NCI-H2107 (cell line): ENCODE results near the gene EXOSC7.
"Not testable (repeated sequence)": the region's sequence is repeated elsewhere in the genome, so short reads cannot be mapped to it uniquely, and the experiment has no call there.

Experiments
- DNase-seq: peaks from one replicate; lab custom pipeline; 2025; lab: John Stamatoyannopoulos, UW

Gene EXOSC7

DNA sequence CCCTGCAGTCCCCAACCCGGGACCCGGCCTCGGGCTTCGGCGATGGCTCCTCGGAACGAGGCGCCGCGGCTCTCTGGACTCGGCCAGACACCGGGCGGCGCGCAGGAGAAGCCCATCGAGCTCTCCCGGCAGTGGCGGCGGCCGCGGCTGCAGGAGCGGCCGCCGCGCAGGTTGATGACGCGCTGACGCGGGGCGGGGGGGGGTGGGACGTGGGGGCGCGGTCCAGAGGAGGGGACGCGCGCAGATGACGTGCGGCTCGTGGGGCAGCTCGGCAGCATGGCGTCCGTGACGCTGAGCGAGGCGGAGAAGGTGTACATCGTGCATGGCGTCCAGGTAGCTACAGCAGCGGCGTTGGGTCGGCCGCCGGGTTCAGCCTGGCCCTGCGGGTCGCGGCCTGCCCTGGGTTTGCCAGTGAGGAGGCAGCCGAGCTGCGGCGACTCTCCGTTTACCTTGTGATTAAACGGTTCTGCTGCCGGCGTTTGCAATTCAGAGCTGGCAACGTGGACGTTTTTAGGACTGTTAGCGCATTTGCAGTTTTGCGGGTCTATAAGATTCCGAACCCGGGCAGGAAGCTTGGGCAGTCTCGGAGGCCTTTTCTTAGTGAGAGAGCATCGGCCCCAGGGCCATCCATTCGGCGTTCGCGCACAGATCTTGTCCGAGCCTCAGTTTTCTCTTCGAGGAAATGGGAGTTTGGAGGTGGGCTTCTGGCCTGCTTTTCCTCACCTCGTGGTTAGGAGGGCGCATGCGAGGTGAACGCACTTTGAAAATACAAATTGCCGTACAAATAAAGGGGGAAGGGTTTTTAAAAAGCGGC lies at the start of gene EXOSC7, which contains the start of gene ZDHHC3:
EXOSC7 (plus strand) TSS at position 243 of the 814 bp plus-strand sequence; CDS start at position 277, 34 bp downstream.
ZDHHC3 (minus strand) TSS at position 173 of the 814 bp plus-strand sequence. CDS start 16,738 bp downstream, outside the sequence.
- peak; percentile 66 for DNase-seq

DNA sequence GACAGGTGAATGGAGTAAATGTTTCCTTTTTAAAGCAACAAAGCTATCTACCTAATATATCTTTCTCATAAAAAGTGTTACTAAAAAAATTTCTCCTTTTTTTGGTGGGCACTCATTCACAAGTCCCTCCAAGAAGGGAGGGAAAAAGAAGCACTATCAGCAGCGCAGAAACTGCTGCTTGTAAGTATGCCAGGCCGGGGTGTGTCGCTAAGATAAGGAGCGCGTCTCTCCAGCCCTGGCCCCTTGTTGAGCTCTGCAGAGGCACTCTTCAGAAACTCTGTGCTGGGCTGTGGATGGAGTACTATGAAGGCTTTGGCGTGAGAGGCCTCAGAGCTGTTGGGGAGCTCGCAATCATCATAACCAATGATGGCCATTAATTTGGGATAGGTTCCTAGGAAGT lies 49.1 kb upstream of the EXOSC7 start:
- DNase-seq: no peak

DNA sequence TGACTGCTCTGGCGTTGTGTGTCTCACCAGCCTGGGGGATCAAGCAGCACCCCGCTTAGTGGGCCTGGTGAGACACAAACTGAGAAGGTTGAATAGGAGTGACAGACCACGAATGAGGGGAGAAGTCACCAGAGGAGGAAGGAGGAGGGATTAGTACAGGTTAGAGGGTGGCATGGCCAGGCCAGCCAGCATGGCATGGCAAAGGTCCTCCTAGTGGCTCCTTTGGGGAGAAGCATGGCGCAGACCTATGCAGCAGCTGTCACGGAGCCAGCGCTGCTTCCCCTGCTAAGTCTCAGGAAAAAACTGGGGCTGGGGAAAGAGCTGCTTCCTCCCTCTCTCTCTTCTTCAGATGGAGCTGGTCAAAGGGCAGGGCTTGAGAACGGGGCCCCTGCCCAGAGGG lies 48.7 kb upstream of the EXOSC7 start:
- no peak for DNase-seq

DNA sequence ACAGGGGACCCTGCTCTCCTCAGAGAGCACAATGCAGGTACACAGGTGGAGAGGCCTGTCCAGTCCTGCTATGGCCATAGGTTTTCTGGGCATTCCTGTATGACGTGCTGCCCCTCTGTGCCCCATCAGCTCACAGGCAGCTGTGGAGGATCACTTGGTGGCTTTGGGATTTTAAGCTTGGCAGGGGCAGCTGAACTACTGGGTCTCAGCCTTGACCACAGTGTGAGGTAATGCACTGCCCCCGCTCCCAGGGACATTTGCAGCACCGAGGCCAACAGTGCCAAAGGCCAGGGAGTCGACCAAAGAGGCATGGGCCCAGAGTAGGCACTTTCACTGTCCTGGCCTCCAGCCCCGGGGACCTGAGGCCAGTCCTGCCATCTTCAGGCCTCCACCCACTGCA lies 46.3 kb upstream of the EXOSC7 start:
- no peak for DNase-seq

DNA sequence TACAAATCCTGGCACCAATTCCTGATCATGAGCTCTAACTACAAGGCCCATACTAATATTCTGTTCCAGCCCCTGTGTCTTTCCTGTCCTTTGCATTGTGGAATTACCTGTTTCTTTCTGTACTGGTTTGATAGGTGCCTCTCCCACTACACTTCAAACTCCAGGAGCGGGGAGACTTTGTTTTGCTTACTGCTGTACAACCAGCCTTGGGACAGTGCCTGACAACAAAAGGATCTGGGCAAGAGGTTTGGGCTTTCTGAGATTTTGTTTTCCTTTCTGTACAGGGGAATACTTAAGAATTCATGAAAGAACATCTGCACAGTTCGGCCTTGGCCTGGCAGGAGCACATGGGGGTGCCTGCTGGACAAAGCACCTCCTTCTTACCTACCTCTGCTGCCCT lies 45.1 kb upstream of the EXOSC7 start:
- no peak for DNase-seq

DNA sequence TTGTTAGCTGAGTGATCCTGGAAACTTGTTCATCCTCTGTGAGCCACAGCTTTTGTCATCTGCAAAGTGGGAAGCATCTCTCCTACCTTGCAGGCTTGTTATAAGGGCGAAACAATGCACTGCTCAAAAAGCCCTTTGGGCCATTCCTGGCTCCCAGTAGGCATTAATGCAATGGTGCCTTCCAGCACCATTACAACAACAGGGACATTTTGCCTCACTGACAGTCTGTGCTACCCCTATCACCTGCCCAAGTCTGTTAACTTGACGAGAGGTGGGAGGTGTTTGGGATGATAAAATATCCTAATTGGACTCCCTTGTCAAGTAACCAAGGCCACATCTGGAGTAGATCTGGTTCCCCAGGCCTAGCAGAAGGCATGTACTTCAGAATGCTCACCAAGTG lies 44.3 kb upstream of the EXOSC7 start:
- no peak for DNase-seq

DNA sequence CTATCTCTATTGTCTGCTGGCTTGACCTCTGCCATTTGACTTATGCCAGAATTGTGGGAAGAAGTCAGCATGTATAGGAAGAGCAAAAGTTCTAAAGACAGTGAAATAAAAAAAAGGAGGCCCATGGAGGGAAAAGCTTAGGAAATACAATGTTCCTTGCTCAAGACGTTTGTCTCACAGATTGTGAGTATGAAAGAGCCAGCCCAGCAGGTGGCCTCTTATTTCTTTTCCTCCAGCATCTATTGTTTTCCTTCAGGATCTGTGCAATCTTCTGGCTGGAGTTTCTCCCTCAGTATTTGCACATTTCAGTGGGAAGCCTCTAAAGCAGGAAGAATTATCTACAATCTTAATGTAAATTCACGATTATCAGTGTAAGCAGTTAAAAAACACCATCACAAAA lies 43.8 kb upstream of the EXOSC7 start:
- DNase-seq: no peak

DNA sequence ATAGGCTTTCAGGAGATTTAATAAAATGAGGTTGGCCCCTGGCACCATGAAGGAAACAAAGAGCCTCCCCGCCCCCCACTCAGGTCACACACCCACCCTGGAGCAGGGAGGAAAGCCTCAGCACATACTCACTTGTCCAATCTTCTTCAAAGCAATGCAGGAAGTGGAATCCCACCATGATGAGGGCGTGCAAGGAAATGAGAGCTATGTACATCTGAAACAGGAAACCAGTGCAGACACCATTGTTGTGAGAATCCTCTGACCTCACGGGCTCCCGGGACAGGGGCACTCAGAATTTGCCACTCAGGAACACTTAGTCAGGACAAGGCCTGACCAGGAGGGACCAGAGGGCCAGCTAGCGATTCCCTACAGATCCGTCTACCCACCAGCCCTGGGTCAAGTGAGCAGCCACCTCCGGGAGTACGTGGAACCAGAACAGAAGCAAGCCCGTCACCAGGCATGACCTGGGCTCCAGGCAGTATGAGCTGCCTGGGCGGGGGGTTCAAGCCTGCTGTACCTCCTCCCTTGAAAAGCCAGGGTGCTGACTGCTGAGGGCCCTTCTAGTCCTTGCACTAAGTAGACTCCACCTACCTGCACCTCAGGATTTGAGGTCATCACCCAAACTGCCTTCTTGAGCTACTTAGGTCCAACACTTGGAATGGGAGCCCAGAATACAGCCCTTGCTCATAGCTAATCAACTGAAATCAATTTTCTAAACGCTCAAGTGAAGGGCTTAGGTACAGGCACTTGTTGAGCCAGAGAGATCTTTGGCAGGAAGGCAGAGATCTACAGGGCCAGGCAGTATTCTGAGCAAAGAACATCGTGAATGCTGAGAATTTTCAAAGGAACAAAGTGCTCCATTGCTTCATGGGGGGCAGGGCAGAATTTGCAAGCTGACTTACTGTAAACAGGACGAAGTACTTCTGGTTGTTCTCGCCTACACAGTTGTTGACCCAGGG lies 42.8 kb upstream of the EXOSC7 start:
- DNase-seq: no peak

DNA sequence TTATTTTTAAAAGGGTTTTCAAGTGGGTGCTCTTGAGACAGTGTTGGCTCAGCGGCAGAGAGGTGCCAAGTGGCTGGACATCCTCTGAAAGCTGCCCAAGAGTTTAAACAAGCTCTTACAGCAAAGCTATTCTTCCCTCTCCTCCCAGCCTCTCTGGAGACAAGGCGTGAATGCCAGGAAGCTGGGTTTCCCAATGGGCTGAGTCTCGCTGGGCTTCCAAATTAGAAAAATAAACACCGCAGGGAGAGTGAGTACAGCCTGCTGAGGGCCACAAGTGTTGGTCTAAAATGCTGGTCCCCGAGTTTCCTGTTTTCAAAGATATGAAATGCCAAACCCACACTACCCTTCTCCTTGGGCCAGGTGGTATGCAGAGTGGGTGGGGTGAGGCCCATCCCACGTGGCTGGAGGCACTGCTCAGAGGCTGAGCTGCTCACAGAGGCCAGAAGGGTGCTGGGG lies 36.4 kb upstream of the EXOSC7 start:
- DNase-seq: no peak

DNA sequence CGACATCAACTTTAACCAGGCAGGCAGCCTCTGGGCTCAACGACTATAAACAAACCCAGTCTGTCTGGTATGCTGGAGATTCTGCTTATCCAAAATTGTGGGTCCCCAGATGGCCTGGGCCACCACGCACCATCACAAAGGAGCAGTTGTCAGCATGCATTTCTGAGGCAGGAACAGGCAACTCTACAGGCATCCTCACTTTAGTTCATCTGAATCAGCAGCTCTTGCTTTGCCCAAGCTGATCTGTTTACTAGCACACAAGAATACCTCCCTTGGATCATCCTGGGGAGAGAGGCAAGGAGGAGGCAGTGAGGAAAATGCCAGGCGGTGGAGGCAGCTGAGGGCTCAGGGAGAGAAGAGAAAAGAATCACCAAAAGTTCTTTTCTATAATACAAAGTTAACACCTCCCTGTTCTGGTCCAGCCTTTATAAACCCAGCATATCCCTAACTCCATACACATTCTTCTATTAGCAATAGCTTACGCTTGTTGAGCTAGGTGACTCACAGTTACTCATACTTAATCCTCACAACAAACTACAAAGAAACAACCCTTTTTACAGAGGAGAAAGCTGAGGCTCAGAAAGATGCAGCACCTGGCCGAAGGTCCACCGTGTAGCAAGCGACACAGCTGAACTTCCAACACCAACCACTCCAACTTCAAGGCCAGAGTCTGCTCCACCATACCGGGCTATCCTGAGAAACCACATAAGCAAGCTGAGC lies 33.7 kb upstream of the EXOSC7 start:
- DNase-seq: no peak

DNA sequence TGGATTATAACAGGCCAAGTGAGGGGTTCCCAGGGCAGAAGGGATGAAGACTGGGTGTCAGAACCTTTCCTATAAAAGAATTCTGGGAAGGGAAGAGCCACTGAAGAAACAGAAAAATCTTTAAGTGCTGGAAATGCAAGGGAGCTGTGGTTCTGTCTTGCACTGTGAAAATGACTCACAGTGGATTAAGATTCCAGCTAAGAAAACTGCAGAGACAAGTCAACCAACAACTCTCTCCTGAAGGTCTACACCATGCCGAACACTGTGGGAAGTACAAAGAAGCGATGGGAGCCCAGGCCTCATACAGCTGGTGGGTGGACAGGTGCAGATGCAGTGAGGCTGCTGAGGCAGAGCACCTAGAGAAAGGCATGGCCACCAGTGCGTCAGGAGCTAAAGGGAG lies 27.8 kb upstream of the EXOSC7 start:
- DNase-seq: no peak

DNA sequence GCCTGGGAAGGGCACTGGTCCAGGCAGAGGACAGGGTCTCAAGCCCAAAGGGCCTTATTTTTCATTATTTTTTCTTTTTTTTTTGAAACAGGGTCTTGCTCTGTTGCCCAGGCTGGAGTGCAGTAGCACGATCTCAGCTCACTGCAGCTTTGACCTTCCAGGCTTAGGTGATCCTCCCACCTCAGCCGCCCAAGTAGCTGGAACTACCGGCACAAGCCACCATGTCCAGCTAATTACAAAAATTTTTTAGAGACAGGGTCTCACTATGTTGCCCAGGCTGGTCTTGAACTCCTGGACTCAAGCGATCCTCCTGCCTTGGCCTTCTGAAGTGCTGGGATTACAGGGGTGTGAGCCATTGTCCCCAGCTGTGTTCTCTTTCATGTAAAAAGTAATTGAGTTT lies 26.3 kb upstream of the EXOSC7 start:
- not testable (repeated sequence) for DNase-seq

DNA sequence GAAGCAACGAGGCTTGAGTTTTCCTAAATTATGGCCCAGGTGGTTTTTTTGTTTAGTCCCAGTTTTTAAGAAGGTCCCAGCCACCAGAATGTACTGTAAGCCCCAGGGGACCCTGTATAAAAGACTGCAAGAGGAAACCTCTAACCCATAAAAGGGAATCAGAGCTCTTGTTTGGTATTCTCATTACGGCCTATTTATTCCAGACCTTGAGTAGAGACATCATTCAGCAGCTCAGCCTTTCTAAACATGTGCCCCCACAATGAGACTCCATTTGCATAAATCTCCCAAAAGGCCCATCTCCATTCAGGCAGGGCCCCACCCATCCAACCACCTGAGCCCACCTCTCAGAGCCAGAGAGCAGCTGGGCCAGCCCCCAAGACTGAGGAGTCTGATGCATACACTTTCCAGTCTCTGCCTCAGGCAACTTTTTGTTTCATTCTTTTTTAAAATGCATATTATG lies 25.7 kb upstream of the EXOSC7 start:
- DNase-seq: no peak

DNA sequence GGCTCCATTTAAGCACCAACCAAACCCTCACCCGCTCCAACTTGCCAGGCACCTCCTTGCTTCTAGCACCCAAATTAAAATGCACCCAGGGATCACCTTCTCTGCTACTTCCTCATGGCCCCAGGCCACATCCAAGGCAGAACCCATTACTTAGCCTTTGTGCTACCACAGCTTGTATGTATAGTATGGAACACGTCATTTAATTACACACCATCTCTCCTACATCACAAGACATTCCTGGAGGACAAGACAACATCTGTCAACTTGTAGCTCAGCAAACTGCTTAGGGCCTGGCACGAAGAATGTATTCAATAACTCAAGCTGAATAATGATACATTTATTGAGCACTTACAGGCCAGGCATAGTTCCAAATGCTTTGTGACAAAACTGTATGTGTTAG lies 23.4 kb upstream of the EXOSC7 start:
- no peak for DNase-seq

DNA sequence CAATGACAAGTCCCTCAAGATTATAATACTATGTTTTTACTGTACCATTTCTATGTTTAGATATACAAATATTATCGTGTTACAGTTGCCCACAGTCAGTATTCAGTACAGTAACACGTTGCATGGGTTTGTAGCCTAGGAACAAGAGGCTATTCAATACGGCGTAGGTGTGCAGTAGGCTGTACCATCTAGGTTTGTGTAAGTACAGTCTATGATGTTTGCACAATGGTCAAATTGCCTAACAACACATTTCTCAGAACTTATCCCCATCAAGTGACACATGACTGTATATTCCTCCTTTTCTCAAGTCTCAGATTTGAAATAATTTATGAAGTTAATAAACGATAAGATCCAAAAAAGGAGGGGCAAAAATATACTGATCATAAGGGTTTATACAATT lies 21.7 kb upstream of the EXOSC7 start:
- no peak for DNase-seq

DNA sequence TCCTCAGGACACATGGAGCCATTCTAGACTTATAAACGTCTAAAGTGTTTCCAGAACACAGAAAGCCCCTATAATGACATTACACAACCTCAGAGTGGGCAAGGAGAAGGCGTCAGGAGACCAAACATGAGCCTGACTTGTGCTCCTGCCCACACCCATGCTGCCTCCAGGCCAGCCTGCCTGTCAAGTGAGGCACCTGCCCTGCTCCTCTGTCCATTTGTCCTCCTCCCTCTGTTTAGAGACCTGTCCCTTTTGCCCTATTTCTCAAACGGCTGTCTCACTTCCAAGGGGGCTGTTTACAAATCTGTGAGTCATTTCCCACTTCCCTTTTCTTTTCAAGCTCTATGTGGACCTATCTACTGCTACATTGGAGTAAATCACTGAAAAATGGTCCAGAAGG lies 21.1 kb upstream of the EXOSC7 start:
- no peak for DNase-seq

DNA sequence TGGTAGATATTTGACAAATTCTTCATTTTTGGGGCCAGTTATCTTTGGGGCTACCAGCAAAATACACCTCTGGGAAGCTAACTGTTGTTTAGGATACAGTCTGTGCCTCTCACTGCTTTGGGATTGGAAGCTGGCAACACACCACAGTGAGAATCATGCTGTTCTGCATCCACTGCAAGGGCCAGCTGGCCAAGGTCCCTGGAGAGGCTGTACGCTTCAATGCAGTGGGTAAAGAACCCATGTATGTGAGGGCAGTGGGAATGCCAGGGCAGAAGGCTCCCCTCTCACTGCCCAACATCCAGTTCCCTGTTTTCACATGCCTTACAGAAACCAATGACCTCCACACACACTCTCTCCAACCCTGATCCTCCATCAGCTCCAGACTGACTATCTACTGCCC lies 20.1 kb upstream of the EXOSC7 start:
- DNase-seq: no peak

DNA sequence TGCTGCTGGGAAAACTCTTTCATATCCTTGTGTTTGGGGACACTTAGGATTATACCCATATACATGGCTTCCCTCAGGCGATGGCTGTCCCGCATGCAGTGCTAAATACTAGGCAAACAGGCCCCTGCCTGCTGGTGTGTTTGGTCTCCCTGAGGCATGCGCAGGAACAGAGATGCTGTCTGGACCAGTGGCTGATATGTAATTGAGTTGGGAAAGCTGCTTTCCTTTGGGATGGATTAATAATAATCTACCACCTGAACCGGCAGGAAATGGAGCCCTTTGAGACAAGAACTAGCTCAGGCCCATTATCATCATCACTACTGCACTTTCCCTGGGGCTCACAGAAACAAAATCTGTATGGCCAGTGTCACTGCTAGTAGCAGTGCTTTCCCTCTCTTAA lies 18.1 kb upstream of the EXOSC7 start:
- DNase-seq: no peak

DNA sequence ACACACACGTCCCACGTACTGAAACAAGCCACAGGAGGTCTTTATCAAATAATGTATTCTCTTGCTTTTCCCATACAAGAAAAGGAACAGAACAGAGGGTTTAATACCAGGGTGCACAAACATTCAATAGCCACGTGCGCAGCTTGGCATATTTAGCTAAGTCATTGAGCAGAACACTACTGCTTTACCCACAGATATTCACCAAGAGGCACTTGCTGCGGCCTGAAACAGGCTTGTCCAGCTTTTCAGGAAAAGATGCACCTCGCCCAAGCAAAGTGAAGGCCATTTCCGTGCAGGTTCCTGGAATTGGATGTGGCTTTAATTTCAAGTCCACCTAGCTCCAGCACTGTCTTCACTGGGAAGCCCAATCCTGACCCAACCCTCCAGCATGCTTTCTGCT lies 17.7 kb upstream of the EXOSC7 start:
- DNase-seq: no peak

DNA sequence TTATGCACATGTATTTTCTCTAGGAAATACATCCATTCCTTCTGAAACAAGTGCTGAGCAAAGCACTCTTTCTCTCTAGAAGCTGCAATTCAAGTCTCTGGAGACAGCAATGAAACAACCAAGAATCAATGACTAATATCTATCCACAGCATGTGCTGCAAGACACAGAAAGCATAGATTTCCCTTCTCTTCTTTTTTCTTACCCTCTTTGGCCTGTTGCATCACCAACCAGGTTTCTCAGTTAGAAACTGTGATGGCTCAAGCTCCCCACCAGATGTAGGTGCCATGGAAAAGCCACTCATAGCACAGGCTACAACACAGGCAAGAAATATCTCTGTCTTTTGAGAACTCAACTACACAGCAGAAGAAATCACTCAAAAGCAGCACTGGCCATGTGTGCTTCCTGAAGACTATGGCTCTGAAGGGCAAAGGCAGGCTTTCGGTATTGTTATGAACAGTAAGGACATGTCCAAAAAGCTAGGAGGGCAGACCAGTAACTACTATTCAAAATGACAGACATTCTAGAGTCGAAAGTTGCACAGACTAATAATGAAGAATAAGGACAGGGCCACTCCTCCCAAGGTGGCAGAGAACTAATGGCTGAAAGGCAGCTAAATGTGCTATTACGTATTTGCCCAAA lies 15.5 kb upstream of the EXOSC7 start:
- DNase-seq: no peak

DNA sequence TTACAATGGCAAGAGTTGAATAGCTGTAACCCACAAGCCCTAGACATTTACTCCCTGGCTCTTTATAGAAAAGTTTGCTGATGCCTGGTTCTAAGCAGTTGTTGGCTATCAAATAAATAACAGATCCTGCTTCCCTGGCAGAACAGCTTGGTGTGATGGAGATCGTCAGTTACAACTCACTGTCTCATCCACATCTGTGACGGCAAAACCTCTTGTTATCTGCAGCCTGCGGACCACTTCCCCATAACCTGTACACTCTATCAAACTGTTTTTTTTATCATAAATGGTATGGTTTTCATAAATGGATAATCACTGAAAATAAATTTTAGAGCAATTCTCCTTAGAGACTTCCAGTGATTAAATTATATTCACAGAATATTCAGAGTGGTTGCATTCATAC lies 14.2 kb upstream of the EXOSC7 start:
- no peak for DNase-seq
